Measurements from ENCODE around the gene HOXD9. TPM values are rescaled to one million over a fixed set of nuclear protein-coding genes. Genes with fewer than 3 reads are reported as not detected.

The HOXD9 gene
- total and polyA plus RNA-seq, 2 of the 8 experiments (the other 6 are each of a cell fraction or from before 2014, with no cell fraction given): not detected

GRCh38 chr2:176104316-176105077 is 18.0 kb upstream of the HOXD9 start:
- no peak for DNase-seq (ENCODE audit: low read depth in 1 of 2, low spot score in 2 of 2)
- Histone ChIP-seq H4K5ac (ENCODE audit: insufficient read length, low read depth, low read length) (no peak overlapping the region), H3K27ac (ENCODE audit: low read depth, low read length) (no peak overlapping the region), H3K56ac (replicated peaks; ENCODE audit: insufficient read length, low read depth, low read length) (no peak overlapping the region), H3K14ac (ENCODE audit: insufficient read length) (no peak overlapping the region), H3K79me2 (ENCODE audit: control insufficient read depth in 1 of 2, insufficient read depth in 2 of 2, low read length in 2 of 2) (no peaks in the 10 kb centered on the region), H3K9ac (replicated peaks in 1 of 4; ENCODE audit: extremely low read depth in 1 of 4, low read depth in 3 of 4, low read length in 3 of 4) (no peak overlapping the region), H2AK5ac (ENCODE audit: low read depth, low read length) (no peak overlapping the region), H3K36me3 (ENCODE audit: control insufficient read depth in 2 of 4, insufficient read depth in 4 of 4, low read length in 3 of 4) (peaks cover 0 to 4% (median 0%) of the 10 kb centered on the region in 4 experiments; a peak in 1 of 8 replicates), H2BK5ac (ENCODE audit: low read depth, low read length) (0 out of 2 replicates have a peak overlapping the region, but pooled peaks have one; percentile 24), H4K8ac (ENCODE audit: extremely low read depth, insufficient read depth, low read length) (peak overlapping the region; percentile 79), H4K91ac (replicated peaks; ENCODE audit: insufficient read length, low read length) (no peak overlapping the region), H3K9me3 (ENCODE audit: insufficient read depth in 2 of 2, low read depth in 1 of 2, low read length in 1 of 2) (no peaks in the 10 kb centered on the region), H3K79me1 (ENCODE audit: low read depth, low read length) (no peaks in the 10 kb centered on the region), H3K4me1 (replicated peaks in 1 of 4; ENCODE audit: control insufficient read depth in 3 of 4, insufficient read depth in 4 of 4, low read length in 3 of 4) (peaks cover 0 to 27% (median 14%) of the 10 kb centered on the region in 4 experiments; a peak in 6 of 7 replicates), H2AFZ (ENCODE audit: low read length) (no peak overlapping the region), H3K4ac (replicated peaks; ENCODE audit: insufficient read length, low read depth, low read length) (no peak overlapping the region), H2BK12ac (ENCODE audit: low read depth, low read length) (peak overlapping the region; percentile 94; the same call in 1 of the 2 replicates), H2BK15ac (ENCODE audit: low read length) (no peak overlapping the region), H3K4me3 (ENCODE audit: extremely low read depth in 1 of 4, insufficient read depth in 2 of 4, low read depth in 3 of 4, low read length in 4 of 4) (peak overlapping the region in 1 of 4 experiments; percentile 50; a peak in 2 of 8 replicates), H4K20me1 (replicated peaks in 1 of 2; ENCODE audit: control insufficient read depth in 1 of 2, insufficient read depth in 2 of 2, low read length in 2 of 2) (peaks cover 10 to 46% of the 10 kb centered on the region in 2 experiments), H2BK20ac (ENCODE audit: low read length) (no peak overlapping the region), H3K18ac (ENCODE audit: extremely low read depth, low read length) (peak overlapping the region; percentile 78), H3K4me2 (ENCODE audit: insufficient read depth in 1 of 2, low read depth in 2 of 2, low read length in 2 of 2) (peak overlapping the region; percentile 42 to 62), H3K23ac (ENCODE audit: insufficient read length) (no peak overlapping the region), H3K27me3 (replicated peaks in 1 of 4; ENCODE audit: control insufficient read depth in 3 of 4, extremely low read depth in 1 of 4, insufficient read depth in 3 of 4, low read length in 3 of 4) (peaks cover 98 to 99% (median 99%) of the 10 kb centered on the region in 4 experiments), H2BK120ac (replicated peaks; ENCODE audit: low read depth, low read length) (no peak overlapping the region), H3K23me2 (ENCODE audit: low read depth, low read length) (0 out of 2 replicates have a peak, but pooled peaks cover 2% of the 10 kb centered on the region)
- CTCF ChIA-PET (ENCODE audit: partially characterized antibody): interaction anchor here (0.6 to 4.6 kb wide), 12 partner anchors 8 to 972 kb away, joined by 3 to 20 read pairs (median 7); partner anchors contain the start of gene HOXD10
- no peak for FAIRE-seq
- WGBS, 2 experiments (ENCODE audit: extremely low coverage in 1 of 2, insufficient coverage in 1 of 2, insufficient read length in 1 of 2, insufficient replicate concordance in 2 of 2, low coverage in 1 of 2, low lambda C conversion rate in 2 of 2, missing lambda C conversion rate in 1 of 2): 3% methylated on average over 42 of the region's 56 CpGs; no CpG with 5 or more reads in 1 of the 2 experiments
- POLR2A ChIA-PET (ENCODE audit: partially characterized antibody): interaction anchor here (0.6 to 2.5 kb wide), 5 partner anchors 8 to 83 kb away, joined by 3 to 12 read pairs (median 4); no protein-coding TSS in a partner anchor
- TF ChIP-seq TAF7 (optimal IDR thresholded peaks at IDR 0.05; ENCODE audit: borderline replicate concordance, low read depth, low read length) (no peak), SIRT6 (IDR thresholded peaks at IDR 0.05; ENCODE audit: low read length) (no peak), MAX (IDR thresholded peaks at IDR 0.05) (peak; percentile 29; the same call in 1 of the 2 replicates), RNF2 (IDR thresholded peaks at IDR 0.05; ENCODE audit: borderline replicate concordance, low read depth, low read length, missing control alignments, poor library complexity, severe bottlenecking) (peak; percentile 96), KDM4A (IDR thresholded peaks at IDR 0.05; ENCODE audit: low read depth, low read length, severe bottlenecking) (peak; percentile 77), CBX8 (IDR thresholded peaks at IDR 0.05; ENCODE audit: borderline replicate concordance, low read depth, low read length) (peak; percentile 95; the same call in 1 of the 2 replicates), SUZ12 (IDR thresholded peaks at IDR 0.05; ENCODE audit: low read length) (peak; percentile 95), ASH2L (IDR thresholded peaks at IDR 0.05; ENCODE audit: low read length) (peak; percentile 85), E2F6 (IDR thresholded peaks at IDR 0.05) (peak; percentile 15; the same call in 1 of the 2 replicates)
